Activated CD4-positive, CD25-positive, alpha-beta regulatory T cell treated with anti-CD3 and anti-CD28 coated beads, Interleukin-2, amount 50 U/mL, for 24 hours (primary cell): ENCODE data around the gene EIF4E1B.

Source experiments
- ATAC-seq, 2 donors: fragments of 150-1000 bp; cut with Tn5 transposase; one replicate each; pipeline ENCODE4 v1.10.0; 2021; ENCODE audit warnings: mild to moderate bottlenecking in 1 of 2, moderate library complexity in 1 of 2

EIF4E1B gene

GRCh38 chr5:176693477-176693851 lies 63.0 kb downstream of the EIF4E1B start:
- no peak for ATAC-seq

GRCh38 chr5:176694146-176694545 lies 63.7 kb downstream of the EIF4E1B start:
- ATAC-seq: no peak

GRCh38 chr5:176694631-176695030 lies 64.2 kb downstream of the EIF4E1B start:
- ATAC-seq: no peak

GRCh38 chr5:176695073-176695472 lies 64.6 kb downstream of the EIF4E1B start:
- ATAC-seq: no peak
